ENCODE results near the gene ACTR8. TPM values are rescaled to one million over a fixed set of nuclear protein-coding genes. Genes with fewer than 3 reads are reported as not detected.
A peak's percentile ranks its signal among the peaks of the same experiment; 100 is the strongest.

ACTR8 gene
- total RNA-seq, 1 experiment from 2014 or later: 47.5 TPM

GRCh38 chr3:53822331-53822741 lies 59.6 kb downstream of the ACTR8 start:
- H3K9me3 ChIP-seq (ENCODE audit: low read length): no peaks in the 10 kb centered on the region
- H3K9ac ChIP-seq (ENCODE audit: low read length): no peak overlapping the region
- no peaks in the 10 kb centered on the region for H3K4me1 ChIP-seq (ENCODE audit: insufficient read depth, low read length)
- POLR2A ChIA-PET (ENCODE audit: unreplicated experiment): no interaction called here
- no peaks in the 10 kb centered on the region for H3K79me2 ChIP-seq (ENCODE audit: low read length)
- H3F3A ChIP-seq (ENCODE audit: low read length, unreplicated experiment): no peaks in the 10 kb centered on the region
- no peak overlapping the region for H3K27ac ChIP-seq (ENCODE audit: low read length)
- TF ChIP-seq EZH2 (IDR thresholded peaks at IDR 0.05; ENCODE audit: low read length, unreplicated experiment): no peak
- no peak for TF ChIP-seq CTCF (conservative IDR thresholded peaks at IDR 0.05; ENCODE audit: low read depth, low read length)
- TF ChIP-seq EZH2phosphoT487 (IDR thresholded peaks at IDR 0.05; ENCODE audit: borderline replicate concordance, low read length): no peak
- no TSS peak for BruUV-seq (replicated peaks)
- DNase-seq (no peak), ATAC-seq (no peak)
- no peak overlapping the region for H3K4me2 ChIP-seq (ENCODE audit: low read length)
- H3K4me3 ChIP-seq (ENCODE audit: low read length): no peak overlapping the region
- CTCF ChIA-PET: no interaction called here
- H3K27me3 ChIP-seq (ENCODE audit: low read length): no peaks in the 10 kb centered on the region
- H3K9me2 ChIP-seq (replicated peaks; ENCODE audit: low read length): no peaks in the 10 kb centered on the region
- H4K20me1 ChIP-seq (ENCODE audit: low read length): no peaks in the 10 kb centered on the region
- no peaks in the 10 kb centered on the region for H3K36me3 ChIP-seq (ENCODE audit: low read depth, low read length)
- no peak overlapping the region for H2AFZ ChIP-seq (ENCODE audit: low read length)
- intact Hi-C loops (cut with micrococcal nuclease): no loop called here

DNA sequence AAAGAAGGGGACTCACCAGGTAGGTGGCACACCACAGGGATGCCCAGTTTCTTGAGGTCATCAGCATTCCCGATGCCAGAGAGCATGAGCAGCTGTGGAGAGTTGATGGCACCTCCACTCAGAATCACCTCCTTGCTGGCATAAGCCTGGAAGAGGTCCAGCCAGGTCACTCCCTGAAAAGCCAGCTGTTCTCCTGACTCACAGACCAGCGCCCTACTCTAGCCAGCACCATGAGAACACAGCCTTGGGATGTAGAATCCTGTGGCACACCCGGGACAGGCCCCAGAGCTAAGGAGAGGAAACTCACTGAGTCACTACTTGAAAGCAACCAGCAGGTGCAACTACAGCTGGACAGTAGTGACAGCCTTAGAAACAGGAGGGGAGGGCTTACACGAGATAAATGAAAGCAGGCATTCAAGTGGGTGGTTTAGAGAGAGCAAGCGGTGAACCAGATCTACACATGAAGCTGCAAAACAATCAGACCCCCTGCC lies 60.3 kb downstream of the ACTR8 start:
- Histone ChIP-seq H3K27me3 (ENCODE audit: low read length) (no peaks in the 10 kb centered on the region), H3K4me2 (ENCODE audit: low read length) (no peak overlapping the region), H3K27ac (ENCODE audit: low read length) (no peak overlapping the region), H3K9me2 (replicated peaks; ENCODE audit: low read length) (no peaks in the 10 kb centered on the region), H3F3A (ENCODE audit: low read length, unreplicated experiment) (no peaks in the 10 kb centered on the region), H3K9me3 (ENCODE audit: low read length) (no peaks in the 10 kb centered on the region), H3K79me2 (ENCODE audit: low read length) (no peaks in the 10 kb centered on the region), H3K9ac (ENCODE audit: low read length) (no peak overlapping the region), H3K4me1 (ENCODE audit: insufficient read depth, low read length) (no peaks in the 10 kb centered on the region), H4K20me1 (ENCODE audit: low read length) (no peaks in the 10 kb centered on the region), H3K4me3 (ENCODE audit: low read length) (no peak overlapping the region), H3K36me3 (ENCODE audit: low read depth, low read length) (no peaks in the 10 kb centered on the region), H2AFZ (ENCODE audit: low read length) (no peak overlapping the region)
- ChIA-PET POLR2A (ENCODE audit: unreplicated experiment) (no interaction called here), CTCF (no interaction called here)
- DNase-seq: peak; percentile 42
- no TSS peak for BruUV-seq (replicated peaks)
- intact Hi-C loops (cut with micrococcal nuclease): no loop called here
- peak; percentile 83 for ATAC-seq
- no peak for TF ChIP-seq EZH2 (IDR thresholded peaks at IDR 0.05; ENCODE audit: low read length, unreplicated experiment)
- TF ChIP-seq CTCF (conservative IDR thresholded peaks at IDR 0.05; ENCODE audit: low read depth, low read length): no peak
- no peak for TF ChIP-seq EZH2phosphoT487 (IDR thresholded peaks at IDR 0.05; ENCODE audit: borderline replicate concordance, low read length)

GRCh38 chr3:53820756-53821580 lies 61.0 kb downstream of the ACTR8 start:
- Histone ChIP-seq H3K4me2 (ENCODE audit: low read length) (no peak overlapping the region), H3K9me3 (ENCODE audit: low read length) (no peaks in the 10 kb centered on the region), H3K27me3 (ENCODE audit: low read length) (no peaks in the 10 kb centered on the region; the same call in 1 of the 2 replicates), H3K9ac (ENCODE audit: low read length) (no peak overlapping the region), H3K9me2 (replicated peaks; ENCODE audit: low read length) (no peaks in the 10 kb centered on the region), H3K27ac (ENCODE audit: low read length) (no peak overlapping the region), H4K20me1 (ENCODE audit: low read length) (no peaks in the 10 kb centered on the region), H3K79me2 (ENCODE audit: low read length) (no peaks in the 10 kb centered on the region), H3F3A (ENCODE audit: low read length, unreplicated experiment) (no peaks in the 10 kb centered on the region), H3K4me1 (ENCODE audit: insufficient read depth, low read length) (no peaks in the 10 kb centered on the region), H3K4me3 (ENCODE audit: low read length) (no peak overlapping the region), H2AFZ (ENCODE audit: low read length) (no peak overlapping the region), H3K36me3 (ENCODE audit: low read depth, low read length) (no peaks in the 10 kb centered on the region)
- CTCF ChIA-PET: no interaction called here
- BruUV-seq (replicated peaks): no TSS peak
- DNase-seq (no peak), ATAC-seq (no peak)
- POLR2A ChIA-PET (ENCODE audit: unreplicated experiment): no interaction called here
- no peak for TF ChIP-seq EZH2phosphoT487 (IDR thresholded peaks at IDR 0.05; ENCODE audit: borderline replicate concordance, low read length)
- no peak for TF ChIP-seq CTCF (conservative IDR thresholded peaks at IDR 0.05; ENCODE audit: low read depth, low read length)
- TF ChIP-seq EZH2 (IDR thresholded peaks at IDR 0.05; ENCODE audit: low read length, unreplicated experiment): no peak
- intact Hi-C loops (cut with micrococcal nuclease): no loop called here

Data from PC-3 (cell line).